ENCODE data around the gene DGKI. TPM values are rescaled to one million over a fixed set of nuclear protein-coding genes. Genes with fewer than 3 reads are reported as not detected.

The DGKI gene
- total RNA-seq, 1 experiment from 2014 or later, result 3.1 TPM

DNA sequence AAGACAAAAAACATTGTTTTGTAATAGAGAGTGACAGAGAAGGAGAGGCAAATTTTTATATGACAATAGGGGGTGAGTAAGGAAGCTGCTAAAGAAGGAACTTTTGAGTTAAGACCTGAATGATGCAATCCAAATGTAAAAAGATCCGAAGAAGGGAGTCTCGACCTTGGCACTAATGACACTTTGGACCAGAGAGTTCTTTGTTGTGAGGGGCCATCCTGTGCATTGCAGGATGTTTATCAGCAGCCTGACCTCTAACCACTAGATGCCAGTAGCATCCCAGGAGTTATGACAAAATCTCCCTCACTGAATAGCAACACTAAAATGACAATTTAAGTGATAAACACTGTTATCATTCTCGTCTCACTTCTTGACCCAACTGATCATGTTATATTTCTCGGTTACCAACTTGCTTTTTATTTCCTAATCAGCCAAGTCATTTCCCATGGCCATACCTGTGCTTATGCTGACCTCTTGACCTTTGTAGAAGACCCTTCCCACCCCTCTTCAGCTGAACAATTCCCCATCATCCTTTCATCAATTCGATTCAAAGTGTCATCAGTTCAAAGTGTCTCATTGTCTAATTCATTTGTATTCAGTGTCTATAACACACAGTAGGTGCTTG is 30.0 kb downstream of the DGKI start:
- in situ Hi-C loops (cut with HindIII; ENCODE audit: low pct_unique_long_range_greater_than_20kb, low sequenced_read_pairs), result no loop called here
- DNase-seq (ENCODE audit: low read depth, low spot score), result peak; percentile 51

DNA sequence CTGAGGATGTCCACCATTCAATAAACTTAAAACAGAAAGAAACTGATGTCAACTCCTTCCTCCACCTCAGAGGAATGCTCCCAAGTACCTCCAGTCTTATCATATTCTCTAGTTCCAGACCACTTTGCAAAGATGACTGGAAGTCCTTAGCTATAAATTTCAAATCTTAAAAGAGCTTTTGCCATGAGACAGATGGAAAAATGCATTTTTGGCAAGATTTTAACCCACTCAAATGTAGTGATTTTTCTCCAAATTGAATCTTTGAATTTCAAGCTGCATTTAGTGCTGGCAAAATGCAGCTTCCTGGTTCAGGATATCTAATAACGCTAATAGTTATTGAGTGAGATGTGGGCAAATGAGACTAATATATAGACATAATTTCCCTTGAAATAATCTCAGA is 33.2 kb downstream of the DGKI start:
- DNase-seq (ENCODE audit: low read depth, low spot score), result no peak
- in situ Hi-C loops (cut with HindIII; ENCODE audit: low pct_unique_long_range_greater_than_20kb, low sequenced_read_pairs), result no loop called here

DNA sequence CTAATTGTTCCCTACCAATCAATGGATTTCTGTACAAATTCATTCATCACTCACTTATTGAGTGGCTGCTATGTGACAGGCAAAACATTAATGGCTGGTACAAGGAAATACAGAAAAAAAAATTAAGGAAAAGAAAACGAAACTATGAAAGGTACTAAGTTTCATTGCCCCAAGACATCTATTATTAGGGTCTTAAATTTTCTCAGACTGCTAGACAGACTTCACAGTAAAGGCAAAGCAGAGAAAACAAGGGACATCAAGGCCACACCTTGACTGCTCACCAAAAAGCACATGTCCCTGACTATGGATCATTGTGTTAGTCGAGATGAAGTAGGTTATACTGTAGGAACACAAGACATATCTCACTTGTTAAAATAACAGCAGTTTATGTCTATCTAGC is 36.5 kb downstream of the DGKI start:
- in situ Hi-C loops (cut with HindIII; ENCODE audit: low pct_unique_long_range_greater_than_20kb, low sequenced_read_pairs), result no loop called here
- no peak for DNase-seq (ENCODE audit: low read depth, low spot score)

DNA sequence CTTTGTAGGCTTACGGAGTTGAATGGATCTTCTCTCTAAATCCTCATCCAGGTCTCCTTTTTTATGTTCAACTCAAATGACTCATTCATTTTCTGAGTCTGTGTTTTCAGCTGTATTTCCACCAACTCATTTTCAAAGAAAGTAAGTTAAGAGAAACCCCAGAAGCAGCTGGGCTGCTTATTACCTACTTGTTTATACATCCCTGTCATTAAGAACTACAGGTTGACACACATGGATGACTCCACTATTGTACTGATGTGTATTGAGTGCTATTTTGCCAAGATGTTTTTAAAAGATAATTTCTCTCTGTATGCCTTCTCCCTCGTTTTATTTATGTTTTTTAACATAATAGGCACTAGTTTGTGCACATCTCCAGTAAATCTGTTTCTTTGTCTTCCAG is 41.9 kb downstream of the DGKI start:
- in situ Hi-C loops (cut with HindIII; ENCODE audit: low pct_unique_long_range_greater_than_20kb, low sequenced_read_pairs), result no loop called here
- DNase-seq (ENCODE audit: low read depth, low spot score), result no peak

DNA sequence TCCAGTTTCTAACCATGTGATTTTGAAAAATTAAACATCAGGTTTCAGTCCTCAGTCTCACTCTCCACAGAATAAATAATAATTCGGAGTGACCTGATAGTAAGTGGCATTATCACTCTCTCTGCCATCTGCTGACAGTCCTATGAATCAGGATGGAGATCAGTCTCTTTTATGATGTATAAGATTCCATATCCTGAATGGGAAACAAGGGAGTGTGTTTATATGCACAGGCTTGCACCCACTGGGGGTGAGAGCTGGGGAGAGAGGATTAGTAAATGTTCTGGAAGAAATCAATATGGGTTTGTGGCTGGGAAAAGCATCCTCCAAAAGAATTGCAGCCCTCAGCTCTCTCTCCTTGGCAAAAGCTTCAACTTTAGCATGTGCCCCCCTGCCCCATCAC is 45.3 kb downstream of the DGKI start:
- no peak for DNase-seq (ENCODE audit: low read depth, low spot score)
- in situ Hi-C loops (cut with HindIII; ENCODE audit: low pct_unique_long_range_greater_than_20kb, low sequenced_read_pairs), result no loop called here

DNA sequence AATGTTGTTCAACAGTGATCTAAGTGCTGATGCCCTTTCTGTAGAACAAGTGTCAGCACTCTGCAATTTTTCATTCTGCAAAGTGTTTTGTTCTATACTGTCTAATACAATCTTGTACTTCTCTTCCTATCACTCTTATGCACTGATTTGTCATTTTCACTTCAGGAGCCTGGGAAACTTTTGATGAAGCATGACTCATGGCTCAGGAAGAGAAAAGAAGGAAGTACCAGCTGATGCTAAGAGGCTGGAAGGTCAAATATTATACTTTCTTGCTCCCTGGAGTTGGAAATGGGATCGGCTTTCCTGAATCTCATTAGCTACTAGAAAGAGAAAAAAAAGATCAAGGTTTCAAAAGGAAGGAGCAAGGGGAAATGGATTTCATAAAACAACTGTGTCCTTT is 45.8 kb downstream of the DGKI start:
- no peak for DNase-seq (ENCODE audit: low read depth, low spot score)
- in situ Hi-C loops (cut with HindIII; ENCODE audit: low pct_unique_long_range_greater_than_20kb, low sequenced_read_pairs), result no loop called here

DNA sequence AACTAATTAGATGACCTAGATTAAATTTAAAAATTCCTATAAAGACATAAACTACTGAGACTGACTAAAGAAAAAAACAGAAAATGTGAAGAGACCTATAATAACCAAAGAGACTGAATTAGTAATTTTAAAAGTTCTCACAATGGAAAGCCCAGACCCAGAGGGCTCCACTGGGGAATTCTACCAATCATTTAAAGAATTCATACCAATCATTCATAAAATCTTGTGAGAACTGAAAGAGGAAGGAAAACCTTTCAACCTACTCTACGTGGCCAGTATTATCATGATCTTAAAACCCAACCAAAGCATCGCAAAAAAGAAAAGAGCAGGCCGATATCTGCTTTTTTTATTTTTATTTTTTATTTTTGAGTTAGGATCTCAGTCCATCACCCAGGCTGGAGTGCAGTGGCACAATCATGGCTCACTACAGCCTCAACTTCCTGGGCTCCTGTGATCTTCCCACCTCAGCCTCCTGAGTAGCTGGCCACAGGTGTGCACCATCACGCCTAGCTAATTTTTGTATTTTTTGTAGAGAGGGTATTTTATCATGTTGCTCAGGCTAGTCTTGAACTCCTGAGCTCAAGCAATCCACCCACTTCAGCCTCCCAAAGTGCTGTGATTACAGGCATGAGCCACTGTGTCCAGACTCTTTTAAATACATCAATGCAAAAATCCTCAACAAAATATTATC is 48.6 kb downstream of the DGKI start:
- in situ Hi-C loops (cut with HindIII; ENCODE audit: low pct_unique_long_range_greater_than_20kb, low sequenced_read_pairs), result no loop called here
- DNase-seq (ENCODE audit: low read depth, low spot score), result no peak

DNA sequence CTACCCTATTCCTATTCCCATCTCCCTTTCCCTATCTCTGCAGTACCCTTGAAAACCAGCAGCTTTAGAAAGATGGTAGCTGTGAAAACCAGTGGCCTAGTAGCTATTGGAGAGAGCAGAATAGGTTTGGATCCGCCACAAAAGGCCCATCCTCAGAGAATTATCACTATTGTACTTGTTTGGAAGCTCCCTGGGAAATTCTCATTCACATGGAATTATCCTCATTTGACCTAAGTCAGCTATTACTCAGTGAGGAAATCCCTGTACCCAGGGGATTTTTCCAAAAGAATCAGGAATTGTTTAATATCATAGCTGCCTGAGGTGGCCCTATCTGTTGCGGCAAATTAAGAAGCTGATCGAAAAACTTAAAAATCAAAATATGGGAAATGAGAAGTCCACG is 51.6 kb downstream of the DGKI start:
- DNase-seq (ENCODE audit: low read depth, low spot score), result no peak
- in situ Hi-C loops (cut with HindIII; ENCODE audit: low pct_unique_long_range_greater_than_20kb, low sequenced_read_pairs), result no loop called here

DNA sequence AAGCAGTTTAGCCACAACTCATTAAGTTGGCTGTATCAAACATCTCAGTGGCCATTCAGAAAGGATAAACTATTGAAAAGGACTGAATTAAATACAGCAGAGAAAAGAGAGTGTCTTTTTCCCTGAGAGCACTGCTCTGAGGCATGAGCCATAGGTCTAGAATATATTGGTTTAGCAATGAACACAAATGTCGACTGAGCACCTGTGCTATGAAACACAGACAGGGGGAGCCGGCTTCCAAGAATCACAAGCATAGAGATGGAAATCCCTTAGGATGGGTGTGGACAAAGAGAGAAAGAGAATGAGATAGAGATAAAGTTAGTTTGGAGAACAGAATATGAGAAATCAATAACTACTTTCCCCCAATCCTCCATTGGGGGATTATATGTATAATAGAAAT is 54.8 kb downstream of the DGKI start:
- in situ Hi-C loops (cut with HindIII; ENCODE audit: low pct_unique_long_range_greater_than_20kb, low sequenced_read_pairs), result no loop called here

DNA sequence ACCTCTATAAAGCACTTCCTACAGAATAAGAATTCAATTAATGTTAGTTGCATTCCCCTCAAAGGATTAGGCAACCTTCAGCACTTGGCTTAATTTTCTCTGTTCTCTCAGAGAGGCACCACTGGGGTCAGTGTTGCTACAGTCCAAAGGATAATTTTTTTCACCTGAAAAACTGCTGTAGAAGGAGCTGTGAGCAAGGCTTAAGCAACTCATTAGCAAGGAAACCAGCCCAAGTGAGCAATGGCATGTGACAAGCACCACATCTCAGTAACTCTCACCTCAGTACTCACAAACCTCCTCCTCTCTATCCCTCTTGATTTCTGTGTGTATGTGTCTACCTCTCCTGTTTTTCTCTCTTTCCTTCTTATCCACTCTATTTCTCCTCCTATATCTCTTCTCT is 55.9 kb downstream of the DGKI start:
- no peak for DNase-seq (ENCODE audit: low read depth, low spot score)
- in situ Hi-C loops (cut with HindIII; ENCODE audit: low pct_unique_long_range_greater_than_20kb, low sequenced_read_pairs), result no loop called here

More for the DNA sequence above, 54.8 kb downstream of the DGKI start:
- DNase-seq (ENCODE audit: low read depth, low spot score), result no peak

DNA sequence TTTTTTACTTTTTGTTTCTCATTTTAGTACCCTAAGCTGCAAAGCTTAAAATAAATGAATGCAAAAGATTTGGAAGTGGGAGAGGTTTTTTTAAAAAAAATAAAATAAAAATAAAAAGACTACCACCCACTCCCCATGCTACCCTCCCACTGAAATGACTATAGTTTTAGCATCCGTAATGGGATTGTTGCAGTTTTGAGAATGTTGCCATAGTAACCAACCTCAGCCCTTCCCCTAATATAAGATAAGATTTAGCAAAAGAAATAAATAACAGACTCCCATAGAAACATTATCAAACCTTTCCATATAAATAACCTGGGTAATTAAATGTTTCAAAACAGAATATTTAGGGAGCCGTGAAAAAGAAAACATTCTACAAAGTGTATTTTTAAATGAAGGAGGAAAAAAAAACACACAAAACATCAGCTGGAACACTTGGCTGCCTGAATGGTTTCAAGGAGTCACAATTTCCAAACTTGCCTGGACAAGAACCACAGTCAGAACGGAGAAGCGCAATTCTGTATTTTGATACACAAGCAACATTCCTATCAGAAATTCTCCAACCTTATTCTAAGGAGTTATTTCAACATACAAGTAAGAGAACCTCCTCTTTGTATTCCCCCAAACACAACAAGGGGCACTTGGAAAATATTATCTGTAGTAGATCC is 57.4 kb downstream of the DGKI start:
- in situ Hi-C loops (cut with HindIII; ENCODE audit: low pct_unique_long_range_greater_than_20kb, low sequenced_read_pairs), result no loop called here
- DNase-seq (ENCODE audit: low read depth, low spot score), result no peak

DNA sequence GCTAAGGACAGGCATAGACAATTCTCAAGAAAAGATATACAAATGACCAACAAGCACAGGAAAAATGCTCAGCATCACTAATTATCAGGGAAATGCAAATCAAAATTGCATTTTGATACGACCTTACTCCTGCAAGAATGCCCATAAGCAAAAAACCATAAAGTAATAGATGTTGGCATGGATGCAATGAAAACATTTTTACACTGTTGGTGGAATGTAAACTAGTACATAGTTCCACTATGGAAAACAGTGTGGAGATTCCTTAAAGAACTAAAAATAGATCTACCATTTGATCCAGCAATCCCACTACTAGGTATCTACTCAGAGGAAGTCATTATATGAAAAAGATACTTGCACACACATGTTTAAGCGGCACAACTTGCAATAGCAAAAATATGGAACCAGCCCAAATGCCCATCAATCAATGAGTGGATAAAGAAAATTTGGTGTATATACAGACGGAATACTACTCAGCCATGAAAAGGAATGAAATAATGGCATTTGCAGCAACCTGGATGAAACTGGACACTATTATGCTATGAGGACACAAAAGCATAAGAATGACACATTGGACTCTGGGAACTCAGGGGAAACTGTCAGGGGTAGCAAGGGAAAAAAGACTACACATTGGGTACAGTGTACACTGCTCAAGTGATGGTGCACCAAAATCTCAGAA is 59.3 kb downstream of the DGKI start:
- DNase-seq (ENCODE audit: low read depth, low spot score), result no peak
- in situ Hi-C loops (cut with HindIII; ENCODE audit: low pct_unique_long_range_greater_than_20kb, low sequenced_read_pairs), result no loop called here

DNA sequence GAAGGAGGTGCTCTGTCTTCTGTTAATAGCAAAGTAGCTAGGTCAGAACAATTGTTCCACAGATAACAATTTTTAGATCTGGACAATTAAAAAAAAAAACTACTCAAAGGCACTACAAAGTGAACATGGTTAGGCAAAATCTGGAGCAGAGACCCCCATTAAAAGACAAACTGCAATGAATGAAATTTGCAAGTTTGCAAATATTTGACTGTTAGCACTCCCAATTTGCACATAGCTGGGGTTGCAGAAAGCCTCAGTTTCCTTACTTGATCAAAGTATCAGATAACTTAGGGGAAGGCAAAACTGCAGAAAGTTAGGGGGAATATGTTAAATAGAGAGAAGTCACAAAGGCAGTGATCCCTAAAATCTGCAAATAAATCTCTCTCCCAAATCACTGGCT is 68.3 kb downstream of the DGKI start:
- in situ Hi-C loops (cut with HindIII; ENCODE audit: low pct_unique_long_range_greater_than_20kb, low sequenced_read_pairs), result no loop called here
- no peak for DNase-seq (ENCODE audit: low read depth, low spot score)

DNA sequence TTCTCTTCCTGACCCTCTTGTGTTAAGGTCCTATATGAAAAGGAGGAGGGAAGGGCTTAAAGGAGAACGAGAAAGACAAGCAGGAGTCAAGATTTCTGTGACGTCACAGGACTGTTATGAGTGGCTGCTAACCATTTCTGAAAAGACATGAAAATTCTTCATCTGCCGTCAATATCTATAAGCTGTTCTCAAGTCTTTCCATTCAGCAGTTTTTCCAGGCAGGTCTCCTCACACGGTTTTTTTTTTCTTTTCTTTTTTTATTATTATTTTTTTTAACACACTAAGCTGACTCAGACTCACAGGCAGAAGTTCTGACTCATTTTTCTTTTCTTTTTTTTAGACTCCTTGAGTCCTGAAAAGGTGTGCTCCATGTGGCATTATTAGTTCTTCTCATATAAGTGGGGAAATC is 72.0 kb downstream of the DGKI start:
- in situ Hi-C loops (cut with HindIII; ENCODE audit: low pct_unique_long_range_greater_than_20kb, low sequenced_read_pairs), result no loop called here
- DNase-seq (ENCODE audit: low read depth, low spot score), result no peak

DNA sequence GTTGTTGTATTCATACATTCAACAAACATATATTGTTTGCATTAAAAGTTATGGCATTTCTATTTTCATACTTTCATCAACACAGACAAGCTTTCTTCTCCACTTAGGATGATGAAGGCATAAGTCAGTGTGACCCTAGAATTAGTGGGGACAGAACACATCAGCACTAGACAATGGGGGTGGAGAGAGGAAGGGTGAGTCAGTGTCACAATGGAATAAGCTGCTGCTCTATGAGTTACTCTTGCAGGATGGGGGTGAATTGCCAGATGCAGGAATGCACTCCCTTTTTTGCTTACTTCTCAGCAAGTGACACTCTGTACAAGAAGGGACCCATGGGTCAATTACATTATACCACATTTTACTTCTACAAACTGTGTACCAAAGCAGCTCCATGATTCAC is 74.0 kb downstream of the DGKI start:
- in situ Hi-C loops (cut with HindIII; ENCODE audit: low pct_unique_long_range_greater_than_20kb, low sequenced_read_pairs), result no loop called here
- DNase-seq (ENCODE audit: low read depth, low spot score), result peak; percentile 37

DNA sequence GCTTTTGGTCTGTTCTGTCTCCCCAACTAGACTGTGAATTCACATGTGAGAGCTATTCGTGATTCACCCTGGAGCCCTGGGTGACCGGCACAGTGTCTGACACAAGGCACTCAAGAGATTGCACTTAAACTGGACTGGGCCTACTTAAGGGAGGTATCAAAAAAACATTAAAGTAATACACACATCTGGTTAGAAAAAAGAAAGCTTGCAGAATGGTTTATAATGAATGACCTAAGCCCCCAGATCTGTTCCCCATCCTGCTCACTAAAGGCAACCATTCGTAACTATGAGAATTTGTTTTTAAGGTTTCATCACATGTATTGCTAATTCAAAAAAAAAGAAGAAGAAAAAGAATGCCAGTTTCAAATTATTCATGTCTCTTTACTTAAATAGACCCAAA is 74.5 kb downstream of the DGKI start:
- in situ Hi-C loops (cut with HindIII; ENCODE audit: low pct_unique_long_range_greater_than_20kb, low sequenced_read_pairs), result no loop called here
- DNase-seq (ENCODE audit: low read depth, low spot score), result no peak

DNA sequence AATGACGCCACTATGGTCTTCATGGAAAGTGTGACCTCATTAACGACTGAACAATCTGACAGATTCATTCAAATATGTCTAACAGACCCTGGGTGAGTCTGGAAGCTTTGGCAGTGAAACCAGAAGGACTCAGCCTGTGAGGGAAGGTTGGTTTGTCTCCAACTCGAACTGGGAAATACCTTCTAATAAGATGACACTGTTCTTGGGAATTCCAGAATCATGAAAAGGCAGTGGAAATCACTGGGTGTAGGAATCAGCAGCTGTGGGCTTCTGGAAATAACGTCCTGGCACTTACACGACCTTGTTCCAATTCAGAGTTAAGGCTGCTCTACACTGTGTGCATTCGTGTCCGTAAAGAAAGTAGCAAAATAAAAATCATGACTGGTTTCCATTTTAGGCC is 75.1 kb downstream of the DGKI start:
- in situ Hi-C loops (cut with HindIII; ENCODE audit: low pct_unique_long_range_greater_than_20kb, low sequenced_read_pairs), result no loop called here
- DNase-seq (ENCODE audit: low read depth, low spot score), result no peak

DNA sequence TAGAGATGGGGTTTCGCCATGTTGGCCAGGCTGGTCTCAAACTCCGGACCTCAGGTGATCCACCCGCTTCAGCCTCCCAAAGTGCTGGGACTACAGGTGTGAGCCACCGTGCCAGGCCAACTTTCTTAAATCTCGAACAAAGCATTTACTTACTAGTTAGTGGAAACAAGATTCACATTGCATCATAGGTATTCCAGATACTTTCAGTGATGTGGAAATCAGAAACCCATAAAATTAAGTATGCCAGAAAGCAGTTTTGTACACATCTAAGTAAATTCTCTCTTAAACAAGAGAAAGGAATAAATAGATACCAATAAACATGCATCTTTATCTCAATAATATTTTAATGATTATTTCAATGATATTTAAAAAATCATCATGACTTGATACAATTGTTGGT is 75.5 kb downstream of the DGKI start:
- no peak for DNase-seq (ENCODE audit: low read depth, low spot score)
- in situ Hi-C loops (cut with HindIII; ENCODE audit: low pct_unique_long_range_greater_than_20kb, low sequenced_read_pairs), result no loop called here

DNA sequence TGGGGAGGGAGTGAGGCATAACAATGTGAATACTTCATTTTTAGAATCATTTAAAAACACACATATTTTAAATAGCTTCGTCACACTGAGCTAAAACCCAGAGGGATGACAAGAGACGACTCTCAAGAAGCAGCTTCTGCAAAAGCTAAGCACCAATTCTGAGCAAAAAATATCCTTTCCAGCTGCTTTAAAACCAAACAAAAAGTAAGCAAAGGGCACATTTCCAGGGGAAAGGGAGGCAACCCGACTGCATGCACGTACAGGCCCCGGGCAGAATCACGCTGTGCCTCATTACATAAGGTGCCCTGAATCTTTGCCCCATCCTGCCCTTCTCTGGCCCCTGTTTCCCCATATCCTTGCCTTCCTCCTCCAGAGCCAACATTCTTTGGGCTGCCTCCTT is 78.4 kb downstream of the DGKI start:
- in situ Hi-C loops (cut with HindIII; ENCODE audit: low pct_unique_long_range_greater_than_20kb, low sequenced_read_pairs), result no loop called here
- no peak for DNase-seq (ENCODE audit: low read depth, low spot score)

Measured in SK-MEL-5 (cell line).